Skeletal muscle cell (primary cell): Measurements from ENCODE around the gene PXDN.
"Not testable (repeated sequence)": the region's sequence is repeated elsewhere in the genome, so short reads cannot be mapped to it uniquely, and the experiment has no call there.

Experiments used
- DNase-seq: peaks from one replicate; pipeline ENCODE4 v3.0.0-alpha.2; 2010; ENCODE audit warnings: low read depth
- H3K4me3 ChIP-seq: 2 replicates; pipeline ENCODE4 v1.5.1; 2011; ENCODE audit warnings: low read depth, mild to moderate bottlenecking, control low read depth, low read length, moderate library complexity

PXDN gene

DNA sequence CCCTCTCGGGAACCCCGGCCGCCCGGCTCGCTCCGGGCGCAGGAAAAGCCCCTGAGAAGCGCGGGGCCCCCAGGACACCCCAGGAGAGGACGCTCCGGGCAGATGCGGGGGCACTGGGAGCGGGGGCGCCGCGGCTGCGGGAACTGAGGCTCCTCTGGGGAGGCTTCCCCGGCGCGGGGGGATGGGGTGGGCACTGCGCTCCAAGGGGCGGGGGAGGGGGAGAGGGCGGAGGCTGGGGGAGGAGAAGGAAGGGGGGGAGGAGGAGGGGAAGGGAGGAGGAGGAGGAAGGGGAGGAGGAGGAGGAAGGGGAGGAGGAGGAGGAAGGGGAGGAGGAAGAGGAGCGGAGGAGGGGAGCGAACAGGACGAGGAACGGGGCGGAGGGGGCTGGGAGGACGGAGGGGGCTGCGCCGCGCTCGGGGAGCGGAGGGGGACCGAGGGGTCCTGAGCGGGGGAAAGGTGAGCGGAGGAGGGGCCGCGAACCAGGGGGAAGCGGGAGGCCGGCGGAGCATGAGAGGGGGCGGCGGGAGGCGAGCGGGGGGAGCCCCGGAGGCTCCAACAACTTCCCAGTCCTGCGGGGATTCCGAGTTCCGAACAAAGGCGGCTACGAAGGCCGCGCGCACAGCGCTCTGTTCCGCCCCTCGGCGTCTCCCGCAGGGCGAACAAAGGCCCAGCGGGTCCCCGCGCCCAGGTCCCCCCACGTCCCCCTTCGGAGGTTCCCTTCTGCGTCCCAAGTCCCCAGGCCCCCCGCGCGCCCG, 742 bp downstream of the PXDN start:
- DNase-seq, result no peak
- H3K4me3 ChIP-seq, result peak overlapping the region; percentile 74

DNA sequence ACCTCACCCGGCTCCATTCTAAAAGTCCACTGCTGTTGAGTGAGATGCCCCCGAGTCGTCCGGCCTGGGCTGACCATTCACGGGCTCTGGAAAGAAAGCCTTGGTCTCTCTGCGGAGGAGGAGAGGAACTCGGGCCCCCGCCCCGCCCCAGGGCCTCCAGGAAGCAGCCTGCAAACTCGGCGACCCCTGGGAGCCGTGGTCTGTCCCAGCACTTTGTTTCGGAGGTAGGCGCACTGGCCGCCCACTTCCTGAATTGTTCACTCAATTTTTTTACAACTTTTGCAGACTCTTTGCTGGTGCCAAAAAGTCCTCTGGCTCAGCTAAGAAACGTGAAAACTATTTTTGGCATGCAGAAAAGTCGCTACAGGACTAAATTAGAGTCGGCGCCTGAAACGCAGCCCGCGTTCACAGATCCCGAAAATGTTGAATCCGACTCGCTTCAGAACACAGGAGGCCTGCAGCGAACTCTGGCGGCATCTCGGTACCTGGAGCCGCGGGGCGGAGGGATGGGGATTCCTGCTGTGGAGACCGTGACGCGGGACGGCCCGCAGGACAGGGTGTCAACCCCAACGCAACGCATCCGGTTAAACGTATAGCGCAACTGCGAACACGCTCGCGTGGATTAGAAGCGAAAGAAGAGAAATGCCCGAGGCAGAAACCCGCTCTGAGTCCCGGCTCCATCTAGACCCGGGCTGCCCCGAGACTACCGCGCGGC, 1.5 kb downstream of the PXDN start:
- H3K4me3 ChIP-seq, result peak overlapping the region; percentile 74
- peak; percentile 86 for DNase-seq

DNA sequence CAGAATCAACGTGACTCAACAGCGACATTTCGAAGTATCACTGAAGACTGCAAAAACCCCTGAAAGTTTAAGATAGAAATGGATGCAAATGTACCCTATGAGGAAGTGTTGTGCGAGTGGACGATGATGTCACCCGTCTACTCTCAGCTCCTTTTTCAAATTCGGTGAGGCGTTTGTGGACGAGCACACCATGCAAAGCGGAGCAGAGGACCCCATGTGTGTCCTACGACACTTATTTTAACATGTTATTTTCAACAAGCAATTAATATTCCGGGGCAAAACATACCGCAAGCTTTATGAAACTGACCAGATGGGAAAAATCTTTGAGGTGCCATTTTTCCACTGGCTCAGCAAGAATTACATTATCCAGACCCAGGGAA, 2.0 kb downstream of the PXDN start:
- no peak for DNase-seq
- peak overlapping the region; percentile 74 for H3K4me3 ChIP-seq

DNA sequence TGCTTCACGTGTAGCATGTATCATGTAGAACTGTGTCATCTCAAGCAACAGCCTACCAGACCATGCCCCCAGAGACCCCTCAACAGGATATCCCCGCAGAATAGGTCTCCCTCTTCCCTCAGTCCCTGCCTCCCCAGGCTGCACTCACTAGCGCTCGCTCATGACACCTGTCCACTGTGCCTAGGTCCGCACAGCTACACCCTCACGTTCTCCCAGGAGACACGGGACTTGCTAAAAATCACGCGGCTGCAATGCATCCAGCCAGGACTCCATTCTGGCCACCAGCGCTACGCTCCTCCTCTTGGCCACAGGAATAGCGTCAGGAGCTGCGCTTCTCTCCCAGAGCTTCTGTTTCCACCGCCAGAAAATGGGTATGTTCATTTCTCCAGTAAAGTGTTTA, 2.5 kb downstream of the PXDN start:
- DNase-seq, result no peak
- H3K4me3 ChIP-seq, result peak overlapping the region; percentile 74

- DNase-seq, result no peak
- H3K4me3 ChIP-seq, result no peak overlapping the region
Observed at GRCh38 chr2:1740716-1741589, 3.4 kb downstream of the PXDN start.

DNA sequence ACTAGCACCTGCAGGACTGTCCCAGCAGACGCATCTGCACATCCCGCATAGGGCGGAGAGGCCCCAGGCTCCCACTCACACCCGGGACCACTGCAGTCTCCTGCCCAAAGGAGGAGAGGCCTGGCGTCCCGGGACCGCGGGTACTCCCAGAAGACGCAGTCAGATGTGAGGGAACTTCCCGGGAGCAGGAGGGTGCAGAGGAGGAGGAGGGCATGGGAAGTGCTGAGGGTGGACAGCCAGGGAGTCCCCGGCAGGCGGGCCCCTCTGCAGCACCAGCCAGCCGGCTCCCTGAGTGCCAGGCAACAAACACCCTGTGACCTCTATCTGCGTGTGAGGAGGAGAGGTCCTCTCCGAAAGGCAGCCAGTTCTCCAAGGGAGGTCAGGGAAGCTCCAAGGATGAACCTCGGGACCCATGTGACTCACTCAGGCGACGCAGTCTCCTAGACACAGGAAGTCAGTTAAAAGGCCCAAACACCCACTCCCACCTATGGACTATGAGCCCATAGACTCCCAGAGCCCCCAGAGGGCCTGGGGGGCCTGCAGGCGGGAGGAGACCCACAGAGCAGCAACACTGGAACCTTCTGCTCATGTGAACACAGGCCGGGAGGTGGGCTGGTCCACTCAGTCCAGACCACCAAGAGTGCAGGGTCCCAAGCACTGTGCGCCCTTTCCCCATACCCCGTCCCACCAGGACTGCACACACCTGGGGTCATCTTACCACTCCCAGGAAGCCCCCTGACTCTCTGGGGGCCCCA, 4.2 kb downstream of the PXDN start:
- H3K4me3 ChIP-seq, result no peak overlapping the region
- no peak for DNase-seq

GRCh38 chr2:1739322-1739957, 4.9 kb downstream of the PXDN start:
- no peak overlapping the region for H3K4me3 ChIP-seq
- DNase-seq, result no peak

DNA sequence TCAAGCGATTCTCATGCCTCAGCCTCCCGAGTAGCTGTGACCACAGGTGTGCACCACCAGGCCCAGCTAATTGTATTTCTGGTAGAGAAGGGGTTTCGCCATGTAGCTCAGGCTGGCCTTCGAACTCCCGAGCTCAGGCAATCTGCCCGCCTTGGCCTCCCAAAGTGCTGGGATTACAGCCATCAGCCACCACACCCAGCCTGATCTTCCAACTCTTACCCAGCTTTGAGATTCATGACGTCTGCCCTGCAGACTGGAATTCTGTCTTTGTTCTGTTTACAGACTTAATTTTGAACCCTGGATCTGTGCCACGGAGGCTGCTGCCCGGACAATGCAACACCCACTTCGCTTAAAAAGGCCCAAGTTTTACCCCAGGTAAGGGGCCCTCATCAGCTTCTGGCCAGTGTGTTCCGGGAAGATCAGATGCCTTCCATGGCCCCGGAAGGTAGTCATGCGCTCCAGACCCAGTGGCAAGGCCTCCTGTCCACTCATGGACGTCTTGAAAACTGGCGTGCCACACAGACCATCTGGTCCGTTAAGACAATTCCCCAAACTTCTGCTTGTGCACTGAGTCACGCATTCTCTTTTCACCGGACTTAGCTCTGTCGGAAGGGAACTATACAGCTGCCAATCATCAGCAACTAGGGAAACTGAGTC, 5.5 kb downstream of the PXDN start:
- DNase-seq, result no peak
- H3K4me3 ChIP-seq, result no peak overlapping the region

- no peak overlapping the region for H3K4me3 ChIP-seq
- no peak for DNase-seq
Observed at GRCh38 chr2:1738163-1738562, 6.2 kb downstream of the PXDN start.

DNA sequence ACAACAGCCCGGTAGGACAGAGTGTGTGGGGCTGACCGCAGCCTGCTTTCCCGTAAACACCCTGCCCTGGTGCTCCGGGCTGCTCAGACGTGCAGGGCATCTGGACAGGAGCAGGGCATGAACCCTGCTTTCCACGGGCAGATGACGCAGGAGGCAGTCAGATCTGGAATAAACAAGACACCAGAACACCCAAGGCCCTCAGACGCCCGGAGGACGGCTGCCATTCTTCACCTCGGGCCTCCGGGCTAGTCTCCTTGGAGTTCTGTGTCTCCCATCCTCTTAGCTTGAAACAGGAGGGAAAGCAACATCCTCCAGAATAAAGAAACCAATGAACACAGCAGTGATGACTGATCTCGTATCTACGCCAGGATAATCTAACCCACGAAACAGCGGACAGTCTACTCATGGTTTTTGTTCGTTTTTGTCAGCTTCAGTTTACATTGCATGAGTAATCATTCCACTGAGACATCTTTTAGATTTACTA, 7.3 kb downstream of the PXDN start:
- H3K4me3 ChIP-seq, result no peak overlapping the region
- peak; percentile 77 for DNase-seq

- DNase-seq, result peak; percentile 31
- H3K4me3 ChIP-seq, result no peak overlapping the region
Observed at GRCh38 chr2:1736045-1736444, 8.3 kb downstream of the PXDN start.

GRCh38 chr2:1733298-1733697, 11.0 kb downstream of the PXDN start:
- not testable (repeated sequence) for H3K4me3 ChIP-seq, DNase-seq

GRCh38 chr2:1731963-1732768, 12.1 kb downstream of the PXDN start:
- DNase-seq, result peak; percentile 92
- no peak overlapping the region for H3K4me3 ChIP-seq

DNA sequence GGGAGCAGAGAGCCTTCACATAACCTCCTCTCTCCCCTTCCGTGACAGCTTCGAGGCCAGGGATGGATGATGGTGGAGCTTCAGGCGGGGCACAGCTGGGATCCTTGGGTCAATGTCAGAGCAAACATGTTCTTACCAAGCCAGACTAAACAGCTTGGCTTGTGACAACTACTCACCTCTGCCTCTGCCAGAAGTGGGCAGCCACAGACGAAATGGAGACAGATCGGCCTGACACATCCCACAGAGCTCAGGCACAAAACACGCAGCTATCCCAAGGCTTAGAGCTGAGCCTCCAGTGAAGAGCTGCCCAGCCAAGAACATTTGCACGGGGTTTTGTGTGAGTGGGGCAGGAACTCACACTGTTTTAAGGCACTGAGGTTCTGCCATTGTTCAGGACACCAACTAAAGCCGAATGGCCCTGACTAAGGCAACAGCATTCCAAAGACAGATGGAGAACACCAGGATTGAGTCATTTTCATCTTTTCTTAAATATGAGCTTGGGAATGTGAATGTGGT, 12.8 kb downstream of the PXDN start:
- H3K4me3 ChIP-seq, result peak overlapping the region; percentile 23
- no peak for DNase-seq

GRCh38 chr2:1730015-1730927, 14.0 kb downstream of the PXDN start:
- peak overlapping the region; percentile 23 for H3K4me3 ChIP-seq
- DNase-seq, result no peak

GRCh38 chr2:1729242-1729641, 15.1 kb downstream of the PXDN start:
- no peak for DNase-seq
- no peak overlapping the region for H3K4me3 ChIP-seq
